22Rv1 (cell line): ENCODE data around the gene OTUB1.

Experiments
- ZFX ChIP-seq: fragments of 450-650 bp; IDR thresholded peaks from 2 replicates; pipeline ENCODE4 v1.6.1; 2017; ENCODE audit warnings: antibody characterized with exemption, borderline replicate concordance
- TF ChIP-seq, protein P1 (sequence below): fragments of 450-650 bp; IDR thresholded peaks from 2 replicates; pipeline ENCODE4 v1.5.1; 2017; ENCODE audit warnings: mild to moderate bottlenecking

DNA sequence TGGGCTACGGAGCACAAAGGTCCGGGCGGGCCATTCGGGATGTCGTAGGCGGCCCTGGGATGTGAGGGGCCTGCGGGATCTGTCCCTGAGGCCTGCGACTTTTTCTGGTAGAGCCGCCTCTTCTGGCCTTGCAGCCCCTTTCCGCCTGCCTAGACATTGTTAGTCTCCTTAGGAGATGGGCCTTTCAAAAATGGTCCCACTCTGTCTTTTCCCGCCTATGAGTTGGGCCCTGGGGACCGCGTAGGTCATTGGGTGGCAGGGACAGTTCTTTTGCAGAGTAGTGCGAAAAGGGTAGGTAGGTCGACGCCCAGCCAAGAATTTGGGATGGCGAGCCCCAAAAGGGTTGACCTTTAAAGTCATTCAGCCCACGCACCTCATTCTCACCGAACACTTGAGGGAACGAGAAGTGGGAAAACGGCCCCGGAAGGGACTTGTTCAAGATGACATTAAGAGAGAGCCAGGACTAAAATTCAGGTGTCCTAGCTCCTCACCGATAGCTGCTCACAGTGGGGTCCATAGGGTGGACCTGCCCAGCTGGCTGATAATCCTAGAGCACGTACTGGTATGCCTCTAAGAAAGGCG, 785 bp downstream of the OTUB1 start:
- TF ChIP-seq, protein P1, sequence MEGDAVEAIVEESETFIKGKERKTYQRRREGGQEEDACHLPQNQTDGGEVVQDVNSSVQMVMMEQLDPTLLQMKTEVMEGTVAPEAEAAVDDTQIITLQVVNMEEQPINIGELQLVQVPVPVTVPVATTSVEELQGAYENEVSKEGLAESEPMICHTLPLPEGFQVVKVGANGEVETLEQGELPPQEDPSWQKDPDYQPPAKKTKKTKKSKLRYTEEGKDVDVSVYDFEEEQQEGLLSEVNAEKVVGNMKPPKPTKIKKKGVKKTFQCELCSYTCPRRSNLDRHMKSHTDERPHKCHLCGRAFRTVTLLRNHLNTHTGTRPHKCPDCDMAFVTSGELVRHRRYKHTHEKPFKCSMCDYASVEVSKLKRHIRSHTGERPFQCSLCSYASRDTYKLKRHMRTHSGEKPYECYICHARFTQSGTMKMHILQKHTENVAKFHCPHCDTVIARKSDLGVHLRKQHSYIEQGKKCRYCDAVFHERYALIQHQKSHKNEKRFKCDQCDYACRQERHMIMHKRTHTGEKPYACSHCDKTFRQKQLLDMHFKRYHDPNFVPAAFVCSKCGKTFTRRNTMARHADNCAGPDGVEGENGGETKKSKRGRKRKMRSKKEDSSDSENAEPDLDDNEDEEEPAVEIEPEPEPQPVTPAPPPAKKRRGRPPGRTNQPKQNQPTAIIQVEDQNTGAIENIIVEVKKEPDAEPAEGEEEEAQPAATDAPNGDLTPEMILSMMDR, result no peak
- no peak for TF ChIP-seq ZFX
